Left cardiac atrium (tissue), 4 donors: ENCODE data around the gene RHBDD1. TPM values are rescaled to one million over a fixed set of nuclear protein-coding genes. Genes with fewer than 3 reads are reported as not detected.

Experiments
- ATAC-seq, 2 donors: fragments of 200-7000 bp; cut with Tn5 transposase; one replicate each; pipeline ENCODE4 v1.9.1; 2020; ENCODE audit warnings: mild to moderate bottlenecking in 2 of 2, moderate library complexity in 2 of 2
- DNase-seq: peaks from one replicate; pipeline ENCODE4 v3.0.0-alpha.2; 2020
- intact Hi-C, 2 donors: fragments of 100-400 bp; cut with DNase I; formaldehyde crosslinking; loops; one replicate each; pipeline versions ENCODE4 v1.14.1 to v1.15.1; 2022 to 2023
- total RNA-seq, 2 donors: library from RNA; stranded (reverse); fragmentation: NEBNext Ultra II Directional; extraction: Animal tissue kit (Norgen Biotek cat#: 25700); gene quantifications; one replicate each; pipeline ENCODE4 v1.2.1, GENCODE V29; 2021
- donor health status: DM: no; HTN: yes; CAD: no.
- donor health status: DM: no; HTN: yes; CAD: no; lungs with severe emphysema.
- donor health status: DM: yes; HTN: yes; CAD: no.
- donor health status: Dilated cardiomyopathy.

The RHBDD1 gene
- total RNA-seq, 2 donors from 2014 or later: 35.6 to 38.1 TPM

DNA sequence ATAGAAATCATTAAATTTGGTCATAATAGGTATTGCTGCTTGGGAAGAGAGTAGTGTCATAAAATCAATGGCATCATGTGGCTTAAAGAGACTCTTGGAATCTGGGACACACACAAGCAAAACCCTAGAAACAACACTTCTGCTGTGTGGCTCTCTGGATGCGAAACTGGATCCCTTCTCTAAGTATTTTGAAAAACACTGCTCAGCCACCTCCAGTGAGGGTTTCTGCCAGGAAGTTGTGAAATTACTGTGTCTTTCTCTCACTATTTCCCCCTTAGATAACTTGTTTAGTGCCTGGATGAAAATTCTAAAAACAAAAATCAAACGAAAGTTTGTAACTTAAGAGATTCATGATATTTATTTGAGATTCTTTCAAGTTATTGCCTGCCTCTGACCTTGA, 163.8 kb downstream of the RHBDD1 start:
- DNase-seq (no peak), ATAC-seq (no peak)
- intact Hi-C loops: no loop called here

DNA sequence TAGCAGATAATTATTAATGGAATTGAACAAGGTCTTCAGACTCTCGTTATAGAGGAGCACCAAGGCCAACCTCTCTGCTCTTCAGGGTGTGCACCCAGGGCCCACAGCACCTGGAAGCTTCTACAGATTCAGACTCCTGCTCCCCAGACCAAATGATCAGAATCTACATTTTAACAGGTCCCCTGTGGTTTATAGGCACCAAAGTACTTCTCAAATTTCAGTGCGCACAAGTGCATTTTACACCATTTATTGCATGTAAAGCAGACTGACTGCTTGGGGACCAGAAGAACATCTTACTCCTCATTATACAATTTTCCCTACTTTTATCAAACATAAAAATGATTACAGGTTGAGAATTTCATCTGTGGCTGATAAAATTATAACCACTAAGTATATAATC, 164.3 kb downstream of the RHBDD1 start:
- no peak for ATAC-seq
- intact Hi-C loops: no loop called here
- DNase-seq: no peak

DNA sequence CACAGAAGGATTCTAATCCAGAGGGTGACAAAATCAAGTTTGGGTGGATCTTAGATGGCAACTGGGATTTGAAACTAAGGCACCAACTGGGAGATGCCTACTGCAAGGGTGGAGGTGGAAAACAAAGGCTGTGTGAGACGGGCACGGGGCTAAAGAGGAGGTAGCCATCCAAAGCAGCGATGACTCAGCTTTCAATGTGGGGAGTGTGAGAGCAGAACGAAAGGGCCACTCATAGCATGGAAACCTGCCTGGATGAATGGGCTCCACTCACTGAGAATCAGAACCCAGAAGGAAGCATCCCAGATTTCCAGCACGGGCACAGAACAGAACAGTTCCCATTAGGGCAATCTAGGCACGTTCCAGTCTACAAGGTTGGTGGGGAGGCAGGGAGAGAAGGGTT, 168.6 kb downstream of the RHBDD1 start:
- DNase-seq (no peak), ATAC-seq (no peak)
- intact Hi-C loops: no loop called here

DNA sequence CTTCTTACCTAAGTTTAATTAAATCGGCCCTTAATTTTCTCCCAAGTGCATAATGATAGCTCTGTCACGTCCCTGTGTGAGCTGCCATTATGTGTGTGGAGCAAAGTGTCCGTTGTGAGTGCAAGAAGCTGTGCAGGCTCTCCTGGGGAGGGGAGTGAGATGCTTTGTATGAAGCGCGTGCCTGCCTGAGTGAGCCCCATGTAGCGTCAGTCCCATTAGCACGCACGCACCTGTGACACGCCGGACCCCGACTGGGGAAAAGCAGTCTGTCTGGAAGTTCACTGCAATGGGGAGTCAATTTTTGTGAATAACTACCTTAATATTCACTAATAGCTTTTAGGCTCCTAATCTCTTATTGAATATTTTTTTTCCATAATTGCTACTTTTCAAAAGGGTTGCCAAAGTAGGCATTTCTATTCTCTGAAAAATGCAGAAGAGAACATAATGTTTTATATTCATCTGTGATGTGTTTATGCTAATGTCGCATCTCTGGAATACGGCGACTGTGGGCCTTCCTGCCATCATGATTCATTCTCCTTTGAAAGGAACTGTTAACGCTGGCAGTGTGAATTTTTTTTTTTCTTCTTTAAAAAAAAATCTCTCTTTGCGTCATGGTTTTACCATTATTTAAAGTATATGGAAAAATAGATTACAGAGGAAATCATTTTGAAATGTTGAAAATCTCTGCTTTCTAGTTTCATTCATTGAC, 170.5 kb downstream of the RHBDD1 start:
- ATAC-seq: no peak
- no peak for DNase-seq
- intact Hi-C loops: no loop called here

DNA sequence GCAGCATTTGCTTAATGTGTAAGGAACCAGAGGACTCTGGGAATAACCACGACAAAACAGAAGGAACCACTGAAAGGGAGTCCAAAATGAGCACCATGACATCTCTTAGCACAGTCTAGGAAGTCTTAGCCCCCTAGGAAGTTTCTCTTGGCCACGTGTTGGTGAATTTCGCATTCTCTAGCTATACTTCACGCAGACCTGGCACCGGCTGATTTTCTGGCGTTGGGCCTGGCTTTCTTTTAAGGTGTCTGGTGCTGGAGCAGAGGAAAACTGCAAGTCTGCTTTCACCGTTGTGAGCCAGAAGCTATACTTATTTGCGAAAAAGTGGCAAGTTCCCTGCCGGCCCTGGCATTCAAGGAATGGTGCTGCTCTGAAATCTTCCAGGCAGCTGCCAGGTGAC, 171.3 kb downstream of the RHBDD1 start:
- no peak for DNase-seq
- intact Hi-C loops: no loop called here
- ATAC-seq: no peak

DNA sequence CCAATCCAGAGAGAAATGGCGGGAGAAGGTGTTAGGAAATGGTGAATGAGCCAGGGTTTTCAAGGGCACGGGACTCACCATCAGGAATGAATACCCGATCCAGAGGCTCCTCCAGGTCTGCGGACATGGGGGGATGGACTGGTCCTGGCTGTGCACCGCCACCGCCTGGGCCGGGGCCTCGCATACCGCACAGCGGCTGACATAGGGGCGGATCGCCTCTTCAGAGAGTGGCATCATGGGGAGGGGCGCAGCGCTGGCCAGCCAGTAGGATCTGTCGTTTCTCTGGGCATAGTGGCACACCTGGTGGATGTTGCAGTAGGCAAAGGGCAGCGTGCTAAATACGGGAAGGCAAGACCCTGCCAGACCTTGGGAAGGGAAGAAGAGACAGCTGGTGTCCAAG, 172.1 kb downstream of the RHBDD1 start:
- no peak for ATAC-seq
- DNase-seq: no peak
- intact Hi-C loops: no loop called here

DNA sequence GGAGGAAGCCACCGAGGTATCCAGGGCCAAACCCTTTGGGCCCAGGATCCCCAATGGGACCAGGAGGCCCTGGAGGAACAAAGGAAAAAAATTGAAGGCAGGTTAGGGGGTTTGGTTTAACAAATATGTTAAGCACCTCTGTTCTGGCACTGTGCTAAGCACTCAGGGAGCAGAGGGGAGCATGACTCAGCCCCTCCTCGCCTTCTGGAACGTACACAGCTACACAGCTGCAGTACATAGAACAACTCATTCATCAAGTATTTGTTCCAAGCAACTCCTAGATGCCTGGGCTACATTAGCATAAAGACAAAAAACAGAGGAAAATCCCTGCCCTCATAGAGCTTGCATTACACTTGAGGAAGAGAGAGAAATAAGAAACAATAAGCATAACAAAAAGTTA, 174.6 kb downstream of the RHBDD1 start:
- ATAC-seq: peak in 1 of 2 donors; percentile 36
- DNase-seq: no peak
- intact Hi-C loops: no loop called here

DNA sequence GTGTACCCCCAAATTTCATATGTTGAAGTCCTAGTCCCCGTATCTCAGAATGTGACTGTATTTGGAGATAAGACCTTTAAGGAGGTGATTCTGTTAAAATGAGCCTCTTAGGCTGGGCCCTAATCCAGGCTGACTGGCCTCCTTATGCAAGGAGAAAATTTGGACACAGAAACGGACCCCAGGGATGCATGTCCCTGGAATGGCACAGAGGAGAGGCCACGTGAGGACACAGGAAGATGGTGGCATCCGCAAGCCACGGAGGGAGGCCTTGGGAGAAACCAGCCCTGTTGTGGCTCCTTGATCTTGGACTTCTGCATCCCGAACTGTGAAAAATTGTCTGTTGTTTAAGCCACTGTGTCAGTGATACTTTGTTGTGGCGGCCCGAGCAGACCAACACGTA, 177.5 kb downstream of the RHBDD1 start:
- no peak for DNase-seq
- intact Hi-C loops: no loop called here
- ATAC-seq: peak in 1 of 2 donors; percentile 53

DNA sequence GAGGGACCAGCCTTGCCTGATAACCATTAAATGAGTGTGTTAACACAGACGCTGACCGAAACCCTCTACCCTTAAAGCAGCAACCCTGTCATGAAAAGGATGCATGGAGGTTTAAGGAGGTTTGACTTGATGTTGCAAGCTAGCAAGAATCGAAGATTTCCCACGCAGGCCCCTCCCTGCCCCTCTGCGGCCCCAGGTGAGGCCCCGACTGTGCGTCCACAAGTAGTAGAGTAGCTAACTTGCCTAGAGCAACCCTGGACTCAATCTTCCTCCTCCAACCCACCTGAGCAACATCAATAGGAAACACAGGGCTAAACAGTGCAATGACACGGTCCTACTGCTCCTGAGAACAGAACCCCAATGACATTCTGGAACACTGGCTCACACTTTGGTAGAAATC, 178.0 kb downstream of the RHBDD1 start:
- DNase-seq: no peak
- ATAC-seq: no peak
- intact Hi-C loops: no loop called here

DNA sequence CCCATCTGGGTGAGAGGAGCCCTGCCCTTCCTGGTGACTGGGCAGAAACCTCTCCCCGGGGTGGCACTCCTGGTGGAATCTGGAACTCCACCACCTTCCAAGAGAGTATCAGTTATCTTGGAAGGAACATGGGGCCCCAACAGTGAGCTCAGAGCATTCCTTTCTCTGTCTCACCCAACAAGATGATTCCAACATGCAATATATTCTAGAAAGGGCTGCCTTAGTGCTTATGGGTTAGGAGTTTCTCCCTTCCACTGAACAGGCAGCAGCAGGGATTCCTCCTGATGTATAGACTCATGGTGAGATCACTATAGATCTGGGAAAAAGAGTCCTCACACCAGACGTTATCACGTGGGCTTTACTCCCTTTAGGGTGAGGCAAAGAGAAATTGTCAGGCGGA, 181.0 kb downstream of the RHBDD1 start:
- ATAC-seq (no peak), DNase-seq (no peak)
- intact Hi-C loops: loop anchor here in 1 of 2 donors (5.0 kb wide), 1 partner anchor 95 kb away; no protein-coding TSS in a partner anchor

DNA sequence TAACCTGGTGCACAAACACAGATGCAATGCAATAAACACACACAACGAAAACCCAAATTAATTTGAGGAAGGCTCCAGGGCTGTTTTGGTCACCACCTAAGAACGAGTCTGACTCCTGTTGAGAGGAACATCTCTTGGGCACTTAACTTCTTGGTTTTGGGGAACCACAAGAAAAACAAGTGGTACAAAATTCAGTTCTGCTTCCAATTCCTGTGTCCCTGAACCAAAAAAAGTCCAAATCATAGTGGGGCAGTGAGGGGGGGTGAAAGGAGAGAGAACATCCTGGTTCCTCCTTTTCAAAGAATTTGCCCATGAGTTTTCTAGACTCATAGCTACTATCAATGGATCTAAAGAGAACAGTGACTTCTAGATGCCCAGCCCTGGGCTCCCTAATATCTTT, 184.6 kb downstream of the RHBDD1 start:
- no peak for ATAC-seq
- DNase-seq: no peak
- intact Hi-C loops: no loop called here

DNA sequence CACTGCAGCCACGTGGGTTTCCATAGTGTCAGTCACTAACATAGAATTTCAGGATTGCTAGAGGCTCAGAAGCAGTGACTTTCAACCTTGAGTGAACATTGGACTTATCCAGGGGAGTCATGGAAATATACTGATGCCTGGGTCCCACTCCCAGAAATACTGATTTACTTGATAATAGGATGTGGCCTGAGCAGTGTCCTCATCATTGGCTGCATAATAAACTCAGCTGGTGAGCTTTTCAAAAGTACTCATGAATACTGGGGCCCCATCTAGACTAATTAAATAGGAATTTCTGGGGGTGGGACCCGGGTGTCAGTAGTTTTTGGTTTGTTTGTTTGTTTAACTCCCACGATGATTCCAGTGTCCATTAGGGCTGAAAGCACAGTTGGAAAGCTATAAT, 186.8 kb downstream of the RHBDD1 start:
- intact Hi-C loops: no loop called here
- no peak for ATAC-seq

DNA sequence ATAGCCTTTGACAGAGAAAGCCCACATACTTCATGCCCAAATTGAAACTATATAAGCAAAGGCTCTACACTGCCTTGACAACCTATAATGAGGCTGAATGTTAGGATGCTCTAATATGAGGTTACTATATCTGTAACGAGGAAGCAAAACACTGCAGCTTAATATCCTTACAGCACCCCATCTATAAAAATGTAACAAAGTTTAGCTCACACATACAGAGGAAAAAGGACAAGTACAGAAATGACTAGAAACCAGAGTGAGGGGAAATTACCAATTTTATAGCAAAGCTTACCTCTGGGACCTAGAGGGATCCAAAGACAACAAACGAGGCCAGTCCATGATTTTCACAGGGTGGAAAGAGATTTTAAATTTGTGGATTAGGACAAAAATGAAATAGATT, 189.7 kb downstream of the RHBDD1 start:
- intact Hi-C loops: no loop called here
- no peak for ATAC-seq
- no peak for DNase-seq

More for the DNA sequence above, 186.8 kb downstream of the RHBDD1 start:
- no peak for DNase-seq

DNA sequence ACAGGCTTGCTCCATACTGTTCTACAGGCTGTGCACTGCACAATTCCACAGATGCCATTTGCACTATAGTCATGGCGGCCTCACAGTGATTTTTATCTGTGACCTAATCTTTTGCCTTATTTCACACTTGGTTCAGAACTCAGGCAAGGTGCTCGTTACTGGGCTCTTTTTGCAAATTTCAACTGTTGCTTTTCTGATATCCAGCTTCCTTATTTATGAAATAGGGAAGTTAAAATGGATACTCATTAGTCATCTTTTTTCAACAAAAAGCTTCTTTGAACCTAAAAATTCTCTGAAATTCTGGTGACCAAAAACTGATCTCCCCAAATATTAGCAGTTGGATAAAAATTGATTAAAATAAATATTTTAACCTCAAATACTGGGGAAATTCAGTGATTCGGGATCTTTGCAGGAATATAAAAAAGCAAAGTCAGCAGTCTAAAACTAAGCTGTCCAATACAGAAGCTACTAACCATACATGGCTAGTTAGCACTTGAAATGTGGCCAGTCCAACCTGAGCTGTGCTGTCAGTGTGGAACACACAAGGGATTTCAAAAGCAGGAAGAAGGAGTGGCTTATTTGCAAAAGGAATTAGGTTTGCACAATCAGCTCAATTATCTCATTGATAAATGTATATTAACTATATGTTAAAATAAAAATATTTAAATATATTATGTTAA, 193.7 kb downstream of the RHBDD1 start:
- DNase-seq: no peak
- intact Hi-C loops: no loop called here
- no peak for ATAC-seq

DNA sequence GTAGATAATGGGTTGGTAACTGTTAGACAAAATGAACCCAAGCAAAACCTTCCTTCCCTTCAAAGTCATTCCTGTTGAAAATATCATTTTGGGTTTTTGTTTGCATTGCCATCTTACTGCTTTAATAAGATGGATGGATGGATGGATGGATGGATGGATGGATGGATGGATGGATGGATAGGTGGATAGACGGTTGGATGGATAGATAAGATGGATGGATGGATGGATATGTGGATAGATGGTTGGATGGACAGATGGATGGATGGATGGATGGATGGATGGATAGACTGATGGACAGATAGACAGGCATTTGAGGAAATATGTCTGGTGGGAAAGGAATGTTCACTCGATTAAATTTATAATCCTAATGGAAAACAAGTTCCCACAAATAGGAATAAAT, 194.9 kb downstream of the RHBDD1 start:
- DNase-seq (no peak), ATAC-seq (no peak)
- intact Hi-C loops: no loop called here

DNA sequence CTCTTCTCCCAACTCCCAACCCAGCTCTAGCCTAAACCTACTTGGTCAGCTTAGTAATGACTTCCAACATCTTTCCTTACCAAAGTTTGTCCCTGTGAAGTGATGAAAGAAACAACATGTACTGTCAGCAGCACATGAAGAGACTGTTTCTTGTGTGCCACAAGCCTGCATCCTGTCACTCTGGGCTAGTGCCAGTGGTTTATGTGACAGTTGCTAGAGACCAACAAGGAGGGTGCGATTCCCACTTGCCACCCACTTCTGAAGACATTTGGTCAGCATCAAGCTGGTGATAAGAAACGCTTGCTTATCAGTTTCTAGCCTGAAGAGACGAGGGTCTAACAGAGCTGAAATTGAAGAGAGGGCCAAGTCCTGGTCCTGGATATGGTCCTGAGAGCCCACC, 195.5 kb downstream of the RHBDD1 start:
- intact Hi-C loops: no loop called here
- DNase-seq (no peak), ATAC-seq (peak in 1 of 2 donors; percentile 65)

DNA sequence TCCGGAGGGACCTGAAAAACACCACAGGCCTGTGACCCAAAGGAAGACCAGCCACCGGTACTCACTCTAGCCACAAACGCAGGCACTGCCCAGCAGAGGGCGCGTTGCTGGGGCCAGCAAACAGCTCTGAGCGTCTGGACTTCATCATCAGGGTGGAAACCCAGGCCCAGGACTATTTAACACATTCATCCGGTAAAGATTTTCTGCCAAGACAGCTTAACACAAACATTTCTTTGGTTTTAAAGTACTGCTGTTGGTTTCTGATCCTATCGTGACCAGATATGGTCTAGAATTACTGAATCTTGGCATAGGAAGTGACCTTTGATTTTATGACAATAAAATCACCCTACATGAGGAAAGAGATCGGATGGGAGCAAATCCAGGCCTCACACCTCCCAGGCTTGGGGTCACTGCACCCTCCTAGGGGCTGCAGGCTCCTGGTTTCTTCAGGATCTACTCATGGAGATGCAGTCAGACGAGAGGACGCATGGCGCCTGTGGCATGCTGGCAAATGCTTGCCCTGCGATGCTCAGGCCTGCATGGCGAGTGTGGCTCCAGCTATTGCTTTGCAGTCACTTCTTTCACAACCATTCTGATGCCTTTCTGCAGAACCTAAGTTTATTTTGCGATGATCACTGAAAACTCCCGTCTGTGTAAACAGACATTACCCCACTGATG, 197.8 kb downstream of the RHBDD1 start:
- intact Hi-C loops: no loop called here
- peak in 1 of 2 donors; percentile 56 for ATAC-seq
- peak; percentile 36 for DNase-seq

DNA sequence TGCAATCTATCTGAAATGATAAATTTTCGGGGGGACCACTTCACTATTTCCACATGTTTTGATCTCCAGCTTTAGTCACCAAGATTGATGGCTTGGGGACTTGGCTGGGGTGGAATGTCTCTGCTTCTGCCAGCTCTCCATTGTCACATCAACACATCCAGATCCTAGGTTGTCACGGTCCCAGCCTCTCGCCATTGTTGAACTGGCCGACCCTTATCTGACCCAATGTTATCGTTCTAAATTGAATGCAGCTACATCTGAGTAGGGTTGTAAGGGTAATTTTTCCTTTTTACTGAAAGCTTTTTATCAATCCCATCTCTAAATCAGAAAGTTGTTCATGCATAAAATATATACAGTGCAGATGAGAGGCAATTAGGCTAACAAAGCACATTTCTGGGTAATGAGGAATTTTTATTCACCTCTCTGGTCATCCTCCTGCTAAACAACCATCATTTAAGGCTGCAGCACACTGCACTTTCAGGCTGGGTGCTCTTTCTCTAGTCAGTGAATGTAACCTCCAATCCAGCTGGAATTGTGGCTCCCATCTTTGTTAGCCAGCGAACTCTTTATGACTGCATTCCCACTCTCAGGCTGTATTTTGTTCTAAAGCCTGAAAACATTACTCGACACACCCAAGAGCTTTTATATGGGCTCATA, 200.0 kb downstream of the RHBDD1 start:
- ATAC-seq: peak in 1 of 2 donors; percentile 41
- intact Hi-C loops: no loop called here
- DNase-seq: no peak

DNA sequence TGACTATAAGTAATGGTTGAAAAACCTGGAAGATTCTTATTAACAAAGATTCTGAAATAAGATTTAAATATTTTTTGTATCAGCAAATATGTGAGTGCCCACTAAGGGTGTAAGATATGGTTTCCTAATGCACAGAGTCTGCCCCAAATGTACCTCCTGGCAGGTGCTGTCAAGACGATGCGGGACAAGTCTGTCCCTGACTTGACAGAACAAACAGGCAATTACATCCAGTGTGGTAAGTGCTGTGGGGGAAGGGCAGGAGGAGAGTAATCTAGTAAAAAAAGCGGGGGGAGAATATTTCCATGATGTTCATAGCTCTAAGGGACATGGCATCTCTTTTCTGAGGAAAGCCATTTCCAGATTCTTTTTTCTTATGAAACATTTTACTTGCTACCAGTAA, 200.7 kb downstream of the RHBDD1 start:
- intact Hi-C loops: no loop called here
- no peak for DNase-seq

DNA sequence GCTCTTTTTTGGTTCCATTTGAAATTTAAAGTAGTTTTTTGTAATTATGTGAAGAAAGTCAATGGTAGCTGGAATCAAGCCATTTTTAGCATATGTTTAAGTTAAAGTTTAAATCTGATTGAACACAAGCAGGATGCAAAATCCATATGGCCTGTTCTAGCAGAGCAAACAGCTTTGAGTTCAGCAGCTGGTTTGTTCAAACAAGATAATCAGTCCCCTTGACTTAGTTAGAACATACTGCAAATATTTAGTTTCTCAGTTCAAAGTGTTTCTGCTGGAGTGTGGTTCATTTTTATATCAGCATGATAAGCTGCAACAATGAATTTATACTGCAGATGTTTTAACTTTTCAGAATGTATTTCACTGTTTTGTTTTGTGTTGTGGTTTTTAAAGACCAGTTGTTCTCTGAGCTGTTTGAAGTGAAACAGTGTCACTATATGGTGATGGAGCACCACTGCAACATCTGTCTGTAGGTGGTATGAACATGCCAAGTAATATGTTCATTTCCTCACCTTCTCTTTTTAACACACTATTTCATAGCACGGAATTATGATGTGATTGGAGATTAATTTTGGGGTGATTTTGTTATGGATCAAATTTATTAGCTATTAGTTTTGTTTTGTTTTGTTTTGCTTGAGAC, 202.8 kb downstream of the RHBDD1 start:
- no peak for DNase-seq
- intact Hi-C loops: no loop called here
- no peak for ATAC-seq

More for the DNA sequence above, 200.7 kb downstream of the RHBDD1 start:
- ATAC-seq: no peak
